ENCODE data around the gene CYB5R4. TPM values are rescaled to one million over a fixed set of nuclear protein-coding genes. Genes with fewer than 3 reads are reported as not detected.

The CYB5R4 gene
- total RNA-seq, 1 experiment from 2014 or later = 23.8 TPM

DNA sequence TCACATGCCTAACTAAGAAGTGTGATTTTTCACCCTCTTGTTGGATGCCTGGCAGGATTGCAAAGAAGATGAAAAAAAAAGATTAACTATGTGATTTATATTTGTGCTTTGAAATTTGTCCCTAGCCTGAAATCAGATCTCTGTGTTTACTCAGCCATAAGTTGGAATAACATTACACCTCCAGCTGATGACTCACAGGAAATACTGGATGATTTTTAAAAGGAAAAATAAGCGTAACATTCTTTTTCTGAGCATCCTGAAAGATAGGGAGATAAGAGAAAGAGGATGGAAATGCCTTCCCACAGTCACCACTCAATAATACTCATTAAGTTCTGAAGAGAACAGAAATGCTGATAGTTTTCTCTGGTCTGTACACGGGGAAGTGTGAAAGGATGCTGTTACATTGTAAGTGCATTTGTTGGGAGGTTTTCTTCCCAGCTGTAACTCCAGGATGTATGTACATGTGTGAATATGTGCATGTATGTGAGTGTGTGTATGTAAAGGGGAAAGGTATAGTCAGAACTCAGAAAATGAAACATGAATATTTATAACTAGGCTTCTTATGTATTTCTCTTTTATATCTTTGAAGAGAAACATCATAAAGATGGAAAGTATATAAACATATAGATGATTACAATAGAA lies 43.7 kb upstream of the CYB5R4 start:
- Histone ChIP-seq H3K27me3 (replicated peaks; ENCODE audit: insufficient read depth, low read depth, low read length, poor library complexity) (no peaks in the 10 kb centered on the region), H3K9me3 (ENCODE audit: low read depth, low read length, poor library complexity, severe bottlenecking) (no peaks in the 10 kb centered on the region), H3K4me1 (ENCODE audit: insufficient read depth, low read length, poor library complexity, severe bottlenecking) (peaks cover 8% of the 10 kb centered on the region), H3K36me3 (ENCODE audit: insufficient read depth, low read length, poor library complexity, severe bottlenecking) (no peaks in the 10 kb centered on the region), H3K4me3 (ENCODE audit: low read depth, low read length, poor library complexity, severe bottlenecking) (no peak overlapping the region), H3K27ac (ENCODE audit: low read depth, low read length, poor library complexity, severe bottlenecking) (no peak overlapping the region)
- CTCF ChIA-PET = no interaction called here
- intact Hi-C loops (cut with micrococcal nuclease; ENCODE audit: unreplicated experiment) = no loop called here
- DNase-seq (ENCODE audit: low spot score) = peak; percentile 83
- BruUV-seq (replicated peaks) = no TSS peak
- POLR2A ChIA-PET (ENCODE audit: low non-redundant PET) = no interaction called here
- no peak for TF ChIP-seq EZH2 (IDR thresholded peaks at IDR 0.05; ENCODE audit: borderline replicate concordance, low read depth, low read length, poor library complexity, severe bottlenecking)
- TF ChIP-seq, protein P1, sequence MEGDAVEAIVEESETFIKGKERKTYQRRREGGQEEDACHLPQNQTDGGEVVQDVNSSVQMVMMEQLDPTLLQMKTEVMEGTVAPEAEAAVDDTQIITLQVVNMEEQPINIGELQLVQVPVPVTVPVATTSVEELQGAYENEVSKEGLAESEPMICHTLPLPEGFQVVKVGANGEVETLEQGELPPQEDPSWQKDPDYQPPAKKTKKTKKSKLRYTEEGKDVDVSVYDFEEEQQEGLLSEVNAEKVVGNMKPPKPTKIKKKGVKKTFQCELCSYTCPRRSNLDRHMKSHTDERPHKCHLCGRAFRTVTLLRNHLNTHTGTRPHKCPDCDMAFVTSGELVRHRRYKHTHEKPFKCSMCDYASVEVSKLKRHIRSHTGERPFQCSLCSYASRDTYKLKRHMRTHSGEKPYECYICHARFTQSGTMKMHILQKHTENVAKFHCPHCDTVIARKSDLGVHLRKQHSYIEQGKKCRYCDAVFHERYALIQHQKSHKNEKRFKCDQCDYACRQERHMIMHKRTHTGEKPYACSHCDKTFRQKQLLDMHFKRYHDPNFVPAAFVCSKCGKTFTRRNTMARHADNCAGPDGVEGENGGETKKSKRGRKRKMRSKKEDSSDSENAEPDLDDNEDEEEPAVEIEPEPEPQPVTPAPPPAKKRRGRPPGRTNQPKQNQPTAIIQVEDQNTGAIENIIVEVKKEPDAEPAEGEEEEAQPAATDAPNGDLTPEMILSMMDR (conservative IDR thresholded peaks at IDR 0.05; ENCODE audit: low read depth, low read length) = no peak

DNA sequence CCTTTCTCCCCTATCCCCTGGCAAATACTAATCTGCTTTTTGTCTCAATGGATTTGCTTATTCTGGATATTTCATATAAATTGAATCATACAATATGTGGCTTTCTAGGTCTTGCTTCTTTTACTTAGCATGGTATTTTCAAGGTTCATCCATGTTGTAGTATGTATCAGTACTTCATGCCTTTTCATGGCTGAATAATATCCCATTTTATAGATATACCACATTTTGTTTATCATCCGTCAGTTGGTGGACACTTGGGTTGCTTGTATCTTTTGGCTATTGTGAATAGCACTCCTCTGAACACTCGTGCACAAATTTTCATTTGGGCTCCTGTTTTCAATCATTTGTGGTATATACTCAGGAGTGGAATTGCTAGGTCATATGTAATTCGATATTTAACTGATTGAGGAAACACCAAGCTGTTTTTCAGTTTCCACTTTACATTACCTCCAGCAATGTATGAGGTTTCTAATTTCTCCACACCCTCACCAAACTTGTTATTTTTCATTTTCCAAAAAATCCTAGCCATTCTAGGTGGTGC lies 36.8 kb upstream of the CYB5R4 start:
- H3K27ac ChIP-seq (ENCODE audit: low read depth, low read length, poor library complexity, severe bottlenecking) = no peak overlapping the region
- no TSS peak for BruUV-seq (replicated peaks)
- H3K9me3 ChIP-seq (ENCODE audit: low read depth, low read length, poor library complexity, severe bottlenecking) = no peaks in the 10 kb centered on the region
- H3K36me3 ChIP-seq (ENCODE audit: insufficient read depth, low read length, poor library complexity, severe bottlenecking) = no peaks in the 10 kb centered on the region
- ChIA-PET CTCF (no interaction called here), POLR2A (ENCODE audit: low non-redundant PET) (no interaction called here)
- no peaks in the 10 kb centered on the region for H3K4me1 ChIP-seq (ENCODE audit: insufficient read depth, low read length, poor library complexity, severe bottlenecking)
- no peak for DNase-seq (ENCODE audit: low spot score)
- intact Hi-C loops (cut with micrococcal nuclease; ENCODE audit: unreplicated experiment) = no loop called here
- TF ChIP-seq EZH2 (IDR thresholded peaks at IDR 0.05; ENCODE audit: borderline replicate concordance, low read depth, low read length, poor library complexity, severe bottlenecking) = no peak
- TF ChIP-seq, protein P1 (conservative IDR thresholded peaks at IDR 0.05; ENCODE audit: low read depth, low read length) = no peak
- no peak overlapping the region for H3K4me3 ChIP-seq (ENCODE audit: low read depth, low read length, poor library complexity, severe bottlenecking)
- H3K27me3 ChIP-seq (replicated peaks; ENCODE audit: insufficient read depth, low read depth, low read length, poor library complexity) = no peaks in the 10 kb centered on the region

DNA sequence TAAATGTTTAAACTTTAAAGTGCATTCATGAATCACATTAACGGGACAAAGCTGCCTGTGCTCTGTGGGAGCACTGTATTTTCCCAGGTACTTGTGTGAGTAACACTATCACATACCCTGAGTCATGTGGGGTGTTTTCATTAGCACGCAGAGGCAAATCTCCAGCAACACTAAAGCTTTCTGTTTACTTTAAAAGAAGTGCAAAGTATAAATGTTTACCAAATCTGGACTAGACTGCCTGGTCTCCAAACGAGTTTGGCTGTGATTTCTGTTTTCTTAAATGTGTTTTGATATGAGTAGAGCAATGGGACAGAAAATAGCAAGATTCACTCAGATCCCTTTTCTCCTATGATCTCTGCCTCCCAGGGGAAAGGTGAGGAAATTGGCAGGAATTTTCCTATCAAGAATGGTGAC lies 35.1 kb upstream of the CYB5R4 start:
- DNase-seq (ENCODE audit: low spot score) = no peak
- ChIA-PET POLR2A (ENCODE audit: low non-redundant PET) (no interaction called here), CTCF (no interaction called here)
- BruUV-seq (replicated peaks) = no TSS peak
- intact Hi-C loops (cut with micrococcal nuclease; ENCODE audit: unreplicated experiment) = no loop called here
- no peak overlapping the region for H3K4me3 ChIP-seq (ENCODE audit: low read depth, low read length, poor library complexity, severe bottlenecking)
- no peaks in the 10 kb centered on the region for H3K27me3 ChIP-seq (replicated peaks; ENCODE audit: insufficient read depth, low read depth, low read length, poor library complexity)
- H3K36me3 ChIP-seq (ENCODE audit: insufficient read depth, low read length, poor library complexity, severe bottlenecking) = no peaks in the 10 kb centered on the region
- H3K9me3 ChIP-seq (ENCODE audit: low read depth, low read length, poor library complexity, severe bottlenecking) = no peaks in the 10 kb centered on the region
- H3K4me1 ChIP-seq (ENCODE audit: insufficient read depth, low read length, poor library complexity, severe bottlenecking) = no peaks in the 10 kb centered on the region
- TF ChIP-seq, protein P1 (conservative IDR thresholded peaks at IDR 0.05; ENCODE audit: low read depth, low read length) = no peak
- TF ChIP-seq EZH2 (IDR thresholded peaks at IDR 0.05; ENCODE audit: borderline replicate concordance, low read depth, low read length, poor library complexity, severe bottlenecking) = no peak
- H3K27ac ChIP-seq (ENCODE audit: low read depth, low read length, poor library complexity, severe bottlenecking) = no peak overlapping the region
